GM12878 (cell line): Measurements from ENCODE around the gene SRSF1. TPM values are rescaled to one million over a fixed set of nuclear protein-coding genes. Genes with fewer than 3 reads are reported as not detected.

Source experiments
- DPF2 ChIP-seq: fragments of 450-650 bp; IDR thresholded peaks from 2 replicates; pipeline ENCODE4 v1.6.1; 2017; ENCODE audit warnings: mild to moderate bottlenecking
- EGR1 ChIP-seq, 2 experiments: IDR thresholded peaks; 1 replicate in 1 of 2; 2 replicates in 1 of 2; pipeline ENCODE4 v1.6.1; 2011 to 2012; ENCODE audit warnings: low read depth in 2 of 2, low read length in 2 of 2, borderline replicate concordance in 1 of 2, mild to moderate bottlenecking in 1 of 2, moderate library complexity in 1 of 2
- GABPA ChIP-seq: IDR thresholded peaks from 2 replicates; pipeline ENCODE4 v1.6.1; 2014; ENCODE audit warnings: antibody characterized with exemption, low read depth, mild to moderate bottlenecking, inconsistent platforms
- HCFC1 ChIP-seq: fragments of 150-350 bp; IDR thresholded peaks from 2 replicates; pipeline ENCODE4 v1.6.1; 2014; ENCODE audit warnings: low read length
- HDAC6 ChIP-seq: fragments of 200-600 bp; sonication (generic); IDR thresholded peaks from one replicate; pipeline ENCODE4 v1.8.0; 2017; ENCODE audit warnings: antibody characterized with exemption; ENCODE audit not compliant: unreplicated experiment
- MYB ChIP-seq: fragments of 150-350 bp; IDR thresholded peaks from 2 replicates; pipeline ENCODE4 v1.6.1; 2014; ENCODE audit warnings: mild to moderate bottlenecking, low read depth, low read length, borderline replicate concordance
- polyA plus RNA-seq, 11 experiments: library from polyadenylated mRNA; depleted of rRNA in 4 of 11; unstranded in 6 of 11; stranded (reverse) in 5 of 11; fragments of >200 nt; fragmentation: Nextera tagmentation in 4 of 11; fragmentation: Illumina TruSeq in 1 of 11; extraction: Ambion mirVana in 4 of 11; extraction: Trizol in 1 of 11; gene quantifications; 1 replicate in 1 of 11; 2 replicates in 10 of 11; pipeline versions ENCODE4 v1.2.1 to v1.2.3, GENCODE V29; 2011 to 2016; ENCODE audit warnings: inconsistent platforms in 2 of 11, missing spikeins in 2 of 11, low read depth in 1 of 11
- total RNA-seq, 4 experiments: library from RNA; depleted of rRNA in 3 of 4; stranded (reverse); fragments of >200 nt in 3 of 4; fragmentation: Illumina TruSeq in 1 of 4; extraction: Trizol in 1 of 4; gene quantifications; 2 replicates each; pipeline versions ENCODE4 v1.2.1 to v1.2.3, GENCODE V29; 2013 to 2021
- TF ChIP-seq, protein P1 (sequence below): fragments of 450-650 bp; IDR thresholded peaks from 2 replicates; pipeline ENCODE4 v1.6.1; 2016; ENCODE audit warnings: mild to moderate bottlenecking, moderate library complexity, borderline replicate concordance

Gene SRSF1
- total and polyA plus RNA-seq, 10 of the 15 experiments (the other 5 are each of a cell fraction or from before 2014, with no cell fraction given): 101 to 474 (median 404) TPM

DNA sequence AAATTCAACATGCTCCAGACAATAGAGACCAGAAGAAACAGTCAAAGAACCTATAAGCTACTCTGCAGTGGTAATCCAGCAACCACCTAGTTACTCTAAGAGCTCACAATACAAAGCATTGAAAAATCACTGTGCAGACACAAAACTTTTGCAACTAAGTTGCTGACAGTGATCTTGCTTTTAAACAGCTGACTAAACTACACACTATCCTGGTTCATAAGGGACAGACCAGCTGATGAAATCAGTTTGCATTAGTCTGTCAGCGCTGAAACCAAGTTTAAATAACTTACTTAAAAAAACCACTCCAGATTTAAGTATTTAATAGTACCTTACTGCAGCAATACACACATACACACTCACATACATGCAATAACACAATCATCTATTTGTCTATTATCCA lies 23.6 kb downstream of the SRSF1 start (continued):
- TF ChIP-seq DPF2: no peak
- TF ChIP-seq EGR1 (IDR thresholded peaks at IDR 0.05; ENCODE audit: borderline replicate concordance in 1 of 2, low read depth in 2 of 2, low read length in 2 of 2): no peak
- TF ChIP-seq HDAC6: no peak
- TF ChIP-seq, protein P1, sequence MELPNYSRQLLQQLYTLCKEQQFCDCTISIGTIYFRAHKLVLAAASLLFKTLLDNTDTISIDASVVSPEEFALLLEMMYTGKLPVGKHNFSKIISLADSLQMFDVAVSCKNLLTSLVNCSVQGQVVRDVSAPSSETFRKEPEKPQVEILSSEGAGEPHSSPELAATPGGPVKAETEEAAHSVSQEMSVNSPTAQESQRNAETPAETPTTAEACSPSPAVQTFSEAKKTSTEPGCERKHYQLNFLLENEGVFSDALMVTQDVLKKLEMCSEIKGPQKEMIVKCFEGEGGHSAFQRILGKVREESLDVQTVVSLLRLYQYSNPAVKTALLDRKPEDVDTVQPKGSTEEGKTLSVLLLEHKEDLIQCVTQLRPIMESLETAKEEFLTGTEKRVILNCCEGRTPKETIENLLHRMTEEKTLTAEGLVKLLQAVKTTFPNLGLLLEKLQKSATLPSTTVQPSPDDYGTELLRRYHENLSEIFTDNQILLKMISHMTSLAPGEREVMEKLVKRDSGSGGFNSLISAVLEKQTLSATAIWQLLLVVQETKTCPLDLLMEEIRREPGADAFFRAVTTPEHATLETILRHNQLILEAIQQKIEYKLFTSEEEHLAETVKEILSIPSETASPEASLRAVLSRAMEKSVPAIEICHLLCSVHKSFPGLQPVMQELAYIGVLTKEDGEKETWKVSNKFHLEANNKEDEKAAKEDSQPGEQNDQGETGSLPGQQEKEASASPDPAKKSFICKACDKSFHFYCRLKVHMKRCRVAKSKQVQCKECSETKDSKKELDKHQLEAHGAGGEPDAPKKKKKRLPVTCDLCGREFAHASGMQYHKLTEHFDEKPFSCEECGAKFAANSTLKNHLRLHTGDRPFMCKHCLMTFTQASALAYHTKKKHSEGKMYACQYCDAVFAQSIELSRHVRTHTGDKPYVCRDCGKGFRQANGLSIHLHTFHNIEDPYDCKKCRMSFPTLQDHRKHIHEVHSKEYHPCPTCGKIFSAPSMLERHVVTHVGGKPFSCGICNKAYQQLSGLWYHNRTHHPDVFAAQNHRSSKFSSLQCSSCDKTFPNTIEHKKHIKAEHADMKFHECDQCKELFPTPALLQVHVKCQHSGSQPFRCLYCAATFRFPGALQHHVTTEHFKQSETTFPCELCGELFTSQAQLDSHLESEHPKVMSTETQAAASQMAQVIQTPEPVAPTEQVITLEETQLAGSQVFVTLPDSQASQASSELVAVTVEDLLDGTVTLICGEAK: no peak
- no peak for TF ChIP-seq HCFC1
- no peak for TF ChIP-seq MYB
- TF ChIP-seq GABPA: no peak
